Memory B cell (primary cell): ENCODE data around the gene MEIOB.
"Not testable (repeated sequence)": the region's sequence is repeated elsewhere in the genome, so short reads cannot be mapped to it uniquely, and the experiment has no call there.

Experiments
- ATAC-seq: fragments of 150-1000 bp; cut with Tn5 transposase; 2 replicates; pipeline ENCODE4 v1.10.0; 2021; ENCODE audit warnings: low read depth, mild to moderate bottlenecking, moderate library complexity
- DNase-seq, 2 donors: peaks; one replicate each; pipeline ENCODE4 v3.0.0; 2022; ENCODE audit warnings: low spot score in 2 of 2
- H3K27ac Mint-ChIP-seq: one replicate; pipeline ENCODE4 v1.8.0; 2022; ENCODE audit warnings: mild to moderate bottlenecking, moderate library complexity, mixed read lengths
- H3K27me3 Mint-ChIP-seq: one replicate; pipeline ENCODE4 v1.8.0; 2022; ENCODE audit warnings: mixed read lengths
- H3K36me3 Mint-ChIP-seq: one replicate; pipeline ENCODE4 v1.8.0; 2022; ENCODE audit warnings: mild to moderate bottlenecking, mixed read lengths
- H3K4me1 Mint-ChIP-seq: one replicate; pipeline ENCODE4 v1.8.0; 2022; ENCODE audit warnings: mixed read lengths
- H3K4me3 Mint-ChIP-seq: one replicate; pipeline ENCODE4 v1.8.0; 2022; ENCODE audit warnings: mild to moderate bottlenecking, moderate library complexity, mixed read lengths
- H3K9me3 Mint-ChIP-seq: one replicate; pipeline ENCODE4 v1.8.0; 2022; ENCODE audit warnings: mixed read lengths

The MEIOB gene, protein sequence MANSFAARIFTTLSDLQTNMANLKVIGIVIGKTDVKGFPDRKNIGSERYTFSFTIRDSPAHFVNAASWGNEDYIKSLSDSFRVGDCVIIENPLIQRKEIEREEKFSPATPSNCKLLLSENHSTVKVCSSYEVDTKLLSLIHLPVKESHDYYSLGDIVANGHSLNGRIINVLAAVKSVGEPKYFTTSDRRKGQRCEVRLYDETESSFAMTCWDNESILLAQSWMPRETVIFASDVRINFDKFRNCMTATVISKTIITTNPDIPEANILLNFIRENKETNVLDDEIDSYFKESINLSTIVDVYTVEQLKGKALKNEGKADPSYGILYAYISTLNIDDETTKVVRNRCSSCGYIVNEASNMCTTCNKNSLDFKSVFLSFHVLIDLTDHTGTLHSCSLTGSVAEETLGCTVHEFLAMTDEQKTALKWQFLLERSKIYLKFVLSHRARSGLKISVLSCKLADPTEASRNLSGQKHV

DNA sequence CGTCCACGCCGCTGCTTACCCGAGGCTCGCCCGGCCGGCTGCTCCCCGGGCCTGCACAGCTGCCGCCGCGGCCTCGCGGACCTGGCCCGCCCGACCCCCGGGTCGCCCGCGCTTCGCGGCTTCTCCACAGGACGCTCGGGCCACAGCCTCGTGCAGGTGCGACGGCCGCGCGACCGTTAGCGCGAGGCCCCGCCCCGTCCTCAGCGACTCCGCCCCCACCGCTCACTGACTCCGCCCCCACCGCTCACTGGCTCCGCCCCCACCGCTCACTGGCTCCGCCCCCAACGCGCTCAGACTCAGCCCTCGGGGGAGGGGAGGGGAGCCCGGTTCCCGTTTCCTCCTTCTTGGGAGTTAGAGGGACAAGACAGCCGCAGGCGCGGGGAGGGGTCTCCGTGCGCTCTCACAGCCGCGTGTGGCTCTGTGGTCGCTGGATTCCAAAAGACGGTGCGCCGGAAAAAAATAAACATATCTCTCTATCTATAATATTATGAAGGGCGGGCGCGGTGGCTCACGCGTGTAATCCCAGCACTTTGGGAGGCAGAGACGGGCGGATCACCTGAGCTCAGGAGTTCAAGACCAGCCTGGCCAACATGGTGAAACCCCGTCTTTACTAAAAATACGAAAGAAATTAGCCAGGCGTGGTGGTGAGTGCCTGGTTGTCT lies at the start of gene MEIOB:
MEIOB (minus strand) TSS at position 191 of the 662 bp plus-strand sequence. CDS start 3,989 bp downstream, outside the sequence.
- Mint-ChIP-seq H3K9me3 (no peaks in the 10 kb centered on the region), H3K27me3 (peaks cover 11% of the 10 kb centered on the region), H3K4me3 (peak within 1 kb of the TSS; percentile 12), H3K27ac (no peak within 1 kb of the TSS), H3K36me3 (peaks cover 1% of the 10 kb centered on the region), H3K4me1 (peaks cover 3% of the 10 kb centered on the region)
- ATAC-seq (no peak), DNase-seq (peak in 1 of 2 donors; percentile 33)

DNA sequence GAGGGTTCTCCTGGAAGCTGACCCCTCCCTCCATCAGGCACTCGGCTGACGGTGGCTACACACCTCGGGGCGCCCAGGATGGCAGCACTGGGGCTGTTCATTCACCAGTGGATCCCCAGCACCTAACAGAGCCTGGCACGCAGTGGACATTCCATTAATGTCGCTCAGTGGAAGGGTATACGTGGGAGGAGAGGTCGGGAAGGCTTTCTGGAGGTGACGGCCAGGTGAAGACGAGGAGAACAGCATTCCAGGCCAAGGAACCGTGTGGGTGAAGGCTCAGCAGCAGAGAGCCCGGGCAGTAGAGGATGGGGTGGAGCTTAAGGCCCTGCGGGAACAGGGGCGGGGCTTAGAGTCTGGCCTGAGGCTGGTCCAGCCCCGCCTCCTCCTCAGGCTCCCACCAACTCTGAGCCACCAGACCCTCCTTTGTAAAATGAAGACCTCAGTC lies 48.8 kb upstream of the MEIOB start:
- ATAC-seq: peak; percentile 59
- peaks cover 1% of the 10 kb centered on the region for H3K9me3 Mint-ChIP-seq
- peaks cover 2% of the 10 kb centered on the region for H3K4me1 Mint-ChIP-seq
- peaks cover 39% of the 10 kb centered on the region for H3K27me3 Mint-ChIP-seq
- H3K27ac Mint-ChIP-seq: no peak overlapping the region
- no peak for DNase-seq
- H3K36me3 Mint-ChIP-seq: no peaks in the 10 kb centered on the region
- no peak overlapping the region for H3K4me3 Mint-ChIP-seq

DNA sequence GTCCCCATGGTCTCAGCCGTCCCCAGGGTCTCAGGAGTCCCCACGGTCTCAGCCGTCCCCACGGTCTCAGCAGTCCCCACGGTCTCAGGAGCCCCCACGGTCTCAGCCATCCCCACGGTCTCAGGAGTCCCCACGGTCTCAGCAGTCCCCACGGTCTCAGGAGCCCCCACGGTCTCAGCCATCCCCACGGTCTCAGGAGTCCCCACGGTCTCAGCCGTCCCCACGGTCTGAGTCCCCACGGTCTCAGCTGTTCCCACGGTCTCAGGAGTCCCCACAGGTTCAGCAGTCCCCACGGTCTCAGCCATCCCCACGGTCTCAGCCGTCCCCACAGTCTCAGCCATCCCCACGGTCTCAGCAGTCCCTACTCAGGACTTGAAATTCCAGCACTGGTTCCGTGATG lies 48.2 kb upstream of the MEIOB start:
- H3K4me3 Mint-ChIP-seq, H3K4me1 Mint-ChIP-seq, H3K27ac Mint-ChIP-seq, ATAC-seq, H3K36me3 Mint-ChIP-seq, DNase-seq, H3K9me3 Mint-ChIP-seq: not testable (repeated sequence)
- H3K27me3 Mint-ChIP-seq: peaks cover 42% of the 10 kb centered on the region

DNA sequence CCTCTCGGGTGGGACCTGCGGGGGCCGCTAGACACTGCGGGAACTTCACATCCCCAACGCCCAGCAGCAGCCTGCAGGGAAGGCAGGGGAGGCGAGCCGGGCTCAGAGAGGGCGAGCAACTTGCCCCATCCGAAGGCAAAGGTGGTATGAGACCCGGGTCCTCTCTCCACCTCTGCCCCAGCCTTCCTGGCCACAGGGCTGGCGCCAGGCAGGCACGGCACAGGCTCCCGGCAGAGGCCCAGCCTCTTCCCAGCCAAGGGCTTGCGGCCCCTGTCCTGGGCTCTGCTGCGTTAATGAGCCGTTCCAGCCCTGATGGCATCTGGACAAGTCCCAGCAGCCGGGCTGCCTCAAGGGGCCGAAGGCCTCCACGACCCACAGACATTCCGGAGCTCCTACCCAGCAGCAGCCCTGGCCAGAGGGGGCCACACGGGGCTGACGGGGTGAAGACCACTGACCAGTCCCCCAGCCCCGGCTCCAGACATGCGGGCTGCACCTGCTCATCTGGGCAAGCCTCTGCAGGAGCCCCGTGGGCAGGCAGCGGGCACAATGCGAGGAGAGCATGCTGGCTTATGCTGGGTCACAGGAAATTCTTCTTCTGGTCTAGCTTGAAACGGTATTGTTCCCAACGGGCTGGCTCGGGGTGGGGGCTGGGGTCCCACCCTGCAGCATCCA lies 47.5 kb upstream of the MEIOB start:
- H3K4me1 Mint-ChIP-seq: peaks cover 2% of the 10 kb centered on the region
- H3K4me3 Mint-ChIP-seq: no peak overlapping the region
- H3K9me3 Mint-ChIP-seq: peaks cover 1% of the 10 kb centered on the region
- ATAC-seq: no peak
- H3K27ac Mint-ChIP-seq: no peak overlapping the region
- peaks cover 42% of the 10 kb centered on the region for H3K27me3 Mint-ChIP-seq
- no peak for DNase-seq
- no peaks in the 10 kb centered on the region for H3K36me3 Mint-ChIP-seq

DNA sequence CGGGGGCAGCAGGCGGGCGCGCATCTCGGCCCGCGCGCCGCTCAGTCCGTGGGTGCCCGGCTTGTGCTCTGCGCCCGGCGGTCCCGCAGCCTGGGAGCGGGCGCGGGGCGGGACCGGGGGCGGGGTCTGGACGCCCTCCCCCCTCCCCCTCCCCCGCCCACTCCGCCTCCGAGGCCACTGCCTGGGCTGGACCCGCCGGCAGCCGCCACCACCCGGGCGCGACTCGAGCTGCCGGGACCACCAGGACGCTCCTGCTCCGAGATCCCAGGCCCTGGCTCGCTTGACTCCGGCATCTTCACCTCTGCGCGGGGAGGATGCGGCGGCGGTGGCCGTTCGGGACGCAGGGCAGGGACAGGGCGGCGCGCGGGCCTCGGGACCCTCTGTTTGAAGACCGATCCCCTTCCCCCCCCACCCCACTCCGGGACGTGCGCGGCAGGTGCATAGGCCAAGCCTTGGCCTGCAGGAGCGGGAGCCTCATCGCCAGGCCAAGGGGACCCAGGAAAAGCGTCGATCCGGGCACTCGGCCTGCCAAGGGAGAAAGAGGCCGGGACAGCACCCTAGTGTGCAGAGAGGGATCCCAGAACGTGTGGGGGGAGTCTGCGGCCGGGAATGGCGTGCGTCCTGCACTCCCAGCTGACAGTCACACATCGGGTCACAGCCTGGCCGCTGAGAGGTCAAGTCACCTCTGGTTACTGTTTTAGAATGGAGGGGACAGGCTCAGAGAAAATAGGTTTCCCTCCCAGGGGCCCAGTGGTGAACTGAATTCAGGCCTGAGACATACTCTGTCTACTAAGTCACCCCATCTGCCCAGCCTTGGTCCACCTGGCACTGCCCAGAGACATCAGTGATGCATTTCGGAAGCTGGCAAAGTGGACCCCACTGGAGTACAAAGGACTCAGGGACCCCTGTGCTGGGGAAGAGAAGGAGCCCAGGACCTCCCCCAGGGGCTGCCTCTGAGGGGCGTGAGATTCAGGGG lies 46.7 kb upstream of the MEIOB start, which contains the start of gene HS3ST6:
HS3ST6 (minus strand) TSS at position 65 of the 976 bp plus-strand sequence. CDS start 92 bp downstream, outside the sequence.
- DNase-seq: no peak
- H3K4me1 Mint-ChIP-seq: peaks cover 2% of the 10 kb centered on the region
- ATAC-seq: no peak
- peaks cover 1% of the 10 kb centered on the region for H3K9me3 Mint-ChIP-seq
- no peak within 1 kb of the TSS for H3K4me3 Mint-ChIP-seq
- peaks cover 41% of the 10 kb centered on the region for H3K27me3 Mint-ChIP-seq
- no peaks in the 10 kb centered on the region for H3K36me3 Mint-ChIP-seq
- no peak within 1 kb of the TSS for H3K27ac Mint-ChIP-seq

DNA sequence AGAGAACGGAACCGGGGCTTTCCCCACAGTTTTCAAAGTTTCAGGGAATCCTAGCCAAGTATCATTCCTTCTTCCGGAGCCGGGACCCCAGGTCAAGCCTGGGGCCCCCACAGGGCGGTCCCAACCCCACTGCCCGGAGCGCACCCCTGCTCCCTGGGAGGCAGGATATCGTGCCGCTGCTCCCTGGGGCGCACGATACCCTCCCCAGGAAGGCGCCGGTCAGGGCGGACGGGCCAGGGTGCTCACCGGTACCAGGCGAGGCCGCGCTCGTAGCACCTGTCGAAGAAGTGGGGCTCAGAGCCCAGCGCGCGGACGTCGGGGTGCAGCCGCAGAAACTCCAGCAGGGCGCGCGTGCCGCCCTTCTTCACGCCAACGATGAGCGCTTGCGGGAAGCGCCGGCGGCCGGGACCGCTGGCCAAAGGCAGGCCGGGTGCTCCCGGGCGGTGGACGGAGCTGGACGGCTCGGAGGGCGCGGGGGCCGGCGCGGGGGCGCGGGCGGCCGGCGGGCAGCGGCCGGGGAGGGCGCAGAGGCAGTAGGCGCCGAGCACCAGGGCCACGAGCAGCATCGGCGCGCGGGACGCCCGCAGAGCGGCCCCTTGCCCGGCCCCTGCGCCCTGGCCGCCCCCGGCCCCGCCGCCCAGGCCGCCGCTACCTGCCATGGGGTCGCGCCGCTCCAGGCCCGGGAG lies 45.8 kb upstream of the MEIOB start:
- DNase-seq (no peak), ATAC-seq (no peak)
- no peak overlapping the region for H3K4me3 Mint-ChIP-seq
- no peak overlapping the region for H3K27ac Mint-ChIP-seq
- H3K4me1 Mint-ChIP-seq: peaks cover 2% of the 10 kb centered on the region
- peaks cover 37% of the 10 kb centered on the region for H3K27me3 Mint-ChIP-seq
- H3K9me3 Mint-ChIP-seq: peaks cover 1% of the 10 kb centered on the region
- no peaks in the 10 kb centered on the region for H3K36me3 Mint-ChIP-seq

DNA sequence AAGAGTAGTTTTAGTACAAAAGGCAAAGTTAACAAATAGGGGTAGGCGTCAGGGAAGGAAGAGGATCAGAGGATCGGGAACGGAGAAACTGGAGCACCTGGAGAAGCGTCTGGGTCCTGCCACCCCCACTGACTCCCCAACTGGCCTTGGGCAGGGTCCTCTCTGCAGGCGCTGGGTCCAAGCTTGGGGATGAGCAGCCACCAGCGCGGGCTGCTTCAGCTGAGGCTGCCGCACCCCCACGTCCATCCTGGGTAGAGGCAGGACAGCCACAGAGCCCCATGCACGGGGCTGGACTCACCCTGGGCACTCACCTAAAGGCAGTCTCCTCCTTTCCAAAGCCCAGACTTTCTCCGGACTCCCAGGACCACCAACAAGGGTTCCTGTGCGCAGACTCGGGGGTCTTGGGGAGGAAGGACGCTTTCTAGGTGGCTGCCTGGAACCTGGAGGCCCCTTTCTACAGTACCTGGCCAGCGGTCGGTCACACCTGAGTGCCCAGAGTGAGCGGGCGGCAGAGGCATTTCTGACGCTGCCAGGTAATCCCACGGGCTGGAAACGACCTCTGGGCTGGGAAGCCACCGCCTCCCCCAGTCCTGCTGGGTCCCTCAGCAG lies 45.2 kb upstream of the MEIOB start:
- no peaks in the 10 kb centered on the region for H3K36me3 Mint-ChIP-seq

DNA sequence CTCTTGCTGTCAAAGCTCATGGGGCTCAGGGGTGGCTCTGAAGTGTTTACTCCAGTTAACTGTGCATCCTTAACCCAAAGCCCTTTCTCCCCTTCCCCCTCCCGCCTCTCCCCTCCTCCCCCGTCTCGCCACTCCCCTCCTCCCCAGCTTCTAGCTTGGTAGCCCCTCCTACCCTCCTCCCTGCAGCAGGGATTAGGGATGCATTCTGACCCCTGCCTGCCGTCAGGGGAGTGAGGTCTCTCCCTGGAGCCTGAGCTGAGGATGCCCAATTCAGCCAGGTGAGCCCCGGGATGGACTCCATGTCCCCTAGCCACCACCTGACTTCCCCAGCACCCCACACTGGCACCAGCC lies 44.7 kb upstream of the MEIOB start:
- Mint-ChIP-seq H3K27ac (no peak overlapping the region), H3K36me3 (no peaks in the 10 kb centered on the region), H3K4me3 (no peak overlapping the region), H3K4me1 (peaks cover 2% of the 10 kb centered on the region), H3K27me3 (peaks cover 33% of the 10 kb centered on the region), H3K9me3 (no peaks in the 10 kb centered on the region)
- no peak for ATAC-seq
- DNase-seq: no peak

More for the DNA sequence above, 45.2 kb upstream of the MEIOB start:
- Mint-ChIP-seq H3K27me3 (peaks cover 34% of the 10 kb centered on the region), H3K27ac (no peak overlapping the region), H3K4me1 (peaks cover 2% of the 10 kb centered on the region), H3K4me3 (no peak overlapping the region), H3K9me3 (no peaks in the 10 kb centered on the region)
- DNase-seq (no peak), ATAC-seq (no peak)

DNA sequence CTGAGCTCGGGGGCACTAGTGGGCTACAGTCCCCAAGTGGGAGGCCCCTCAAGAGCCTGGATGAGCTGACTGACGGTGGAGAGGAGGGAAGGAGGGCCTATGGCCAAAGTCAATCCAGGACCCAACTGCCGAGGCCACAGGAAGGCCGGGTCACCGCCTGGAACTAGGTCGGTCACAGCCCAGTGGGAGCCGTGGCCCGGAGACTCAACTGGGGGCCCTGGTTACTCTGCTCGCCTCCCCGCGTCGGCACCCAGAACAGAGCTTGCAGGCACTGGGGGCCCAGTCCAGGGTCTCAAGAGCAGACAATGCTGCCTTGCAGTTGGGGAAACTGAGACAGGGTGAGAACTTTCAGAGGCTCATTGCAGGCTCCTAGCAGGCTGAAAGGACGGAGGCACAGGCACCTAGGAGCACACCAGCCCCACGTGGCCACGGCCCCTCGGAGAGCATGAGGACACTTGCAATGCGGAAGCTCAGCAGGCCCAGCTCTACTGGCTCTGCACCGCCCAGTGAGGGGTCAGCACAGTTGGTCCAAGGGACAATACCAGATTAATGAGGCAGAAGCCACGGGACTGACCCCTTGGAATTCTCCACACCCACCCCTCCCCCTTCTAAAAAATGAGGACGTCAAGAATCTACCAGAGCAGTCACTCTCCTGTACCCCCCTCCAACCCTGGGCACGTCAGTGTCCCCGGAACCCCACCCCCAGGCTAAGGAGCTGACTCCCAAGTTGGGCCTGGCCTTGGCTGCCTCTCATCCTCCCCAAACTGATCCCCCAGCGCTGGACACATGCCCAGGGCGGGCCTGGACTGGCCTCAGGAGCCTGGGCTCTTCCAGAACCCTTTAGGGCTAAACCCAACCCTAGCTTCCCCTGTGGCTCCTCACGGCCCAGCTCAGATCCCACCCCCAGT lies 44.0 kb upstream of the MEIOB start:
- Mint-ChIP-seq H3K27me3 (peaks cover 29% of the 10 kb centered on the region), H3K4me3 (no peak overlapping the region), H3K4me1 (no peaks in the 10 kb centered on the region), H3K36me3 (no peaks in the 10 kb centered on the region), H3K27ac (no peak overlapping the region), H3K9me3 (no peaks in the 10 kb centered on the region)
- ATAC-seq: no peak
- DNase-seq: no peak

DNA sequence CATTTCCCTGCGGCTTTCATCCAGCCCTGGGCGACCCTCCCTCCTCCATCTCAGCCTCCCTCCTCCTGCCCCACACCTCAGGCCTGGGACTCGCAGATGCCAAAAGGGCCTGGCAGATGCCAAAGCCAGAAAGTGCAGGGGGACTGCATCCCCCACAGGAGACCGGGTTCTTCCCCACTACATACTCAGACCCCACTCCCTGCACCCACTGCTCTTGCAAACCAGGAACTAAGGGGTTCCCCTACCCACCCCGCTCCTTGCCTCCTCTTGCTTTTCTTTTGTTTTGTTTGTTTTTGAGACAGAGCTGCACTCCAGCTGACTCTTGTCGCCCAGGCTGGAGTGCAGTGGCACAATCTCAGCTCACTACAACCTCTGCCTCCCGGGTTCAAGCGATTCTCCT lies 43.0 kb upstream of the MEIOB start:
- Mint-ChIP-seq H3K4me3 (no peak overlapping the region), H3K36me3 (no peaks in the 10 kb centered on the region), H3K27ac (no peak overlapping the region), H3K9me3 (no peaks in the 10 kb centered on the region), H3K27me3 (peaks cover 21% of the 10 kb centered on the region), H3K4me1 (no peaks in the 10 kb centered on the region)
- DNase-seq (no peak), ATAC-seq (no peak)

DNA sequence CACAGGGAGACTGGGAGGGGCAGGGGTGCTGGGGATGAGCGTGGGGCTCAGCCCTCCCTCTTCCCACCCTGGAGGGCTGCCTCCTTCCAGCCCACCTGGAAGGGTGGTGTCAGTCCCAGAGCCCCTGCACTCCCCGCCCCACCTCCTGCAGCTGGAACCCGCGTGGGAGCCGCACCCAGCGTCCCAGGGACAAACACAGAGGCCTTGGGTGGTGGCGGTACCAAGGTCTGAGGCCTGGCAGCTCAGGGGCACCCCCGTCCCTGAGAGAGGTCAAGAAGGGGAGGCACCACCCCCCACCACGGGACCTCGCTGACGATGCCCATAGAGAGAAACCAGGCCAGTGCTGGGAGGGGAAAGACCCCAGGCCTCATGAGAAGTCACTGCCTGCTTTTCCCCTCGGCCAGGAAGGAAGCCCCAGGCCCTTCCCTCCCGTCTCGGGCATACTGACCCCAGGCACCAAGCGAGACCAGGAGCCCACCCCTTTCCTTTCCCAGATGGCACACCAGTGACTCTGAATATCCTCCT lies 42.2 kb upstream of the MEIOB start:
- no peaks in the 10 kb centered on the region for H3K36me3 Mint-ChIP-seq
- DNase-seq: no peak
- peaks cover 21% of the 10 kb centered on the region for H3K27me3 Mint-ChIP-seq
- H3K4me3 Mint-ChIP-seq: no peak overlapping the region
- H3K9me3 Mint-ChIP-seq: no peaks in the 10 kb centered on the region
- no peaks in the 10 kb centered on the region for H3K4me1 Mint-ChIP-seq
- ATAC-seq: no peak
- no peak overlapping the region for H3K27ac Mint-ChIP-seq
